GM18505 (cell line): Measurements from ENCODE around the gene KRTAP5-5.
"Not testable (repeated sequence)": the region's sequence is repeated elsewhere in the genome, so short reads cannot be mapped to it uniquely, and the experiment has no call there.

Experiments
- ATAC-seq: cut with Tn5 transposase; IDR thresholded peaks from one replicate; pipeline ENCODE4 v1.9.1; 2021; ENCODE audit not compliant: unreplicated experiment
- POLR2A ChIP-seq: IDR thresholded peaks from 4 replicates; pipeline ENCODE4 v1.6.1; 2011; ENCODE audit warnings: borderline replicate concordance; ENCODE audit not compliant: insufficient read depth, insufficient read length; ENCODE audit errors: extremely low read depth

Gene KRTAP5-5

DNA sequence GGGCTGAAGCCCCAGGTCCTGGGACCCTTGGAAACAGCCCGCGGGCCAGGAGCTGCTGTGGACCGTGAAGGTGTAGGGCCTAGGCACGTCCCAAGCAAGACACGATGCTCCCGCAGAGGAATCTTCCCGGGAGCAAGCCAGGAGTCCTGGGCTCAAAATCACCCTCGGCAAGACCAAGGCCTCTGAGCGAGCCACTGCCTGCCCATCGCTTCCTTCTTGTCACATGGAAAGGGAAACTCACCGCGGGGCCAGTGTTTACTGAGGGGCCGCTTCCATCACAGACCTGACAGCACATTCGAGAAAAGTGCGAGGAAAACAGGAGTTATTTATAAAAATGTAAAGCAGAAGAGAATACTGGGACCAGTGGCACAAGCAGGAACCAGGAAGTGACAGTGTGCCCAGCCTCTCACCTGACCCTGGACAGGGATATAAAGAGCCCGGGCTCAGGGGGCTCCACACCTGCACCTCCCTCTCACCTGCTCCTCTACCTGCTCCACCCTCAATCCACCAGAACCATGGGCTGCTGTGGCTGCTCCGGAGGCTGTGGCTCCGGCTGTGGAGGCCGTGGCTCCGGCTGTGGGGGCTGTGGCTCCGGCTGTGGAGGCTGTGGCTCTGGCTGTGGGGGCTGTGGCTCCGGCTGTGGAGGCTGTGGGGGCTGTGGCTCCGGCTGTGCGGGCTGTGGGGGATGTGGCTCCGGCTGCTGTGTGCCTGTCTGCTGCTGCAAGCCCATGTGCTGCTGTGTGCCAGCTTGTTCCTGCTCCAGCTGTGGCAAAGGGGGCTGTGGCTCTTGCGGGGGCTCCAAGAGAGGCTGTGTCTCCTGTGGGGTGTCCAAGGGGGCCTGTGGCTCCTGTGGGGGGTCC, at the start of gene KRTAP5-5:
Gene KRTAP5-5, plus strand, starts transcription at position 450 of the 860 bp plus-strand sequence. Its CDS starts 66 bp downstream, at position 516.
- no peak for ATAC-seq
- TF ChIP-seq POLR2A: no peak

DNA sequence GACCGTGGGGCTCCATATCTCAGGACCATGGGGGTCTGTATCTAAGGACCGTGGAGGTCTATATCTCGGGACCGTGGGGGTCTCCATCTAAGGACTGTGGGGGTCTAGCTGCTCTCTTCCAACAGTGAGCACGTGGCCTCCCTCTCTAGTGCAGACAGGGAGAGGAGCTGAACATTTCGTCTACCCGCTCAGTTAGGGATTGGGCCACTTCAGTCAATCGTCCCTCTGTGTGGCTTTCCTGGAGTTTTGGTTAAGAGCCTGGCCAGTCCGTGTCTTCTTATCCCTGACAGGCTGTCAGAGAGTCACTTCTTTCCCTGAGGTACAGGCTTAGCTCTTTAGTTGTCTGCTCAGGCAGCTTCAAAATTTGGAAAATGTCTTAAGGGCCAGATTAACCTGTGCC, 47.6 kb upstream of the KRTAP5-5 start:
- no peak for ATAC-seq
- TF ChIP-seq POLR2A: no peak

DNA sequence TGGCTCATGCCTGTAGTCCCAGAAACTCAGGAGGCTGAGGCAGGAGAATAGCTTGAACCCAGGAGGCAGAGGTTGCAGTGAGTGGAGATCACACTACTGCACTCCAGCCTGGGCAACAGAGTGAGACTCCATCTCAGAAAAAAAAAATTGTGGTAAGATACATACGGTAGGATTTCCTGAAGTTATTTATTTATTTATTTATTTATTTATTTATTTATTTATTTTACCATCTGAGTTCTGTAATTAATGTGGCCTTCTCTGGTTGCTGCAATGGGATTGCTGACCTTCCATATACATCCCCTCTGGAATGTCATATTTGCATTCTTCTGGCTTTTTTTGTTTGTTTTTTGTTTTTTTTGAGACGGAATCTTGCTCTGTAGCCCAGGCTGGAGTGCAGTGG, 46.7 kb upstream of the KRTAP5-5 start:
- ATAC-seq: not testable (repeated sequence)

GRCh38 chr11:1584661-1585370, 44.8 kb upstream of the KRTAP5-5 start, which contains the start of gene KRTAP5-1:
Gene KRTAP5-1, minus strand, starts transcription at chr11:1585283. Its CDS starts 34 bp downstream, at chr11:1585249.
- ATAC-seq: not testable (repeated sequence)

GRCh38 chr11:1586699-1587098, 42.9 kb upstream of the KRTAP5-5 start:
- TF ChIP-seq POLR2A: no peak
- ATAC-seq: no peak

DNA sequence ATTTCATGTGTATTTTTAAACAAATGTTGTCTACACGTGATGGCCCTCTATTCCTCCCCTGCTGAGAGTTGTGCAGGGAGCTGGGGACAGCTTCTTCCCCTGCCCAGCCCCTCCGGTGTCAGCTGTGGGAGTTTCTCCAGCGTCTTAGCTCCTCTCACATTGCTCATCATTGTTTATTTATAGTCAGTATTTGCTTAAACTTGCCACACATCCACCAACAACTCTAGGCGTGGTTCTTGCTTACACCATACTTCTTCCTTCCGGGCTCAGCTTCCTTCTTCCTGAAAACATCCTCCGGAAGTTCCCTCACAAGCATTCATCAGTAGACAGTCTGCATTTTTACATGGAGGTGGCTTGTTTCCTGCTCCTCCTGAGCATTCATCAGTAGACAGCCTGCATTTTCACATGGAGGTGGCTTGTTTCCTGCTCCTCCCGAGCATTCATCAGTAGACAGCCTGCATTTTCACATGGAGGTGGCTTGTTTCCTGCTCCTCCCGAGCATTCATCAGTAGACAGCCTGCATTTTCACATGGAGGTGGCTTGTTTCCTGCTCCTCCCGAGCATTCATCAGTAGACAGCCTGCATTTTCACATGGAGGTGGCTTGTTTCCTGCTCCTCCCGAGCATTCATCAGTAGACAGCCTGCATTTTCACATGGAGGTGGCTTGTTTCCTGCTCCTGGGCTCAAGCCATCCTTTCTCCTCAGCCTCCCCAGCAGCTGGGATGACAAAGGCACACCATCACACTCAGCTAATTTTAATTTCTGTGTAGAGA, 40.2 kb upstream of the KRTAP5-5 start:
- ATAC-seq: not testable (repeated sequence)

- ATAC-seq: no peak
- no peak for TF ChIP-seq POLR2A
These were observed 39.6 kb upstream of the KRTAP5-5 start for GRCh38 chr11:1589996-1590395.

DNA sequence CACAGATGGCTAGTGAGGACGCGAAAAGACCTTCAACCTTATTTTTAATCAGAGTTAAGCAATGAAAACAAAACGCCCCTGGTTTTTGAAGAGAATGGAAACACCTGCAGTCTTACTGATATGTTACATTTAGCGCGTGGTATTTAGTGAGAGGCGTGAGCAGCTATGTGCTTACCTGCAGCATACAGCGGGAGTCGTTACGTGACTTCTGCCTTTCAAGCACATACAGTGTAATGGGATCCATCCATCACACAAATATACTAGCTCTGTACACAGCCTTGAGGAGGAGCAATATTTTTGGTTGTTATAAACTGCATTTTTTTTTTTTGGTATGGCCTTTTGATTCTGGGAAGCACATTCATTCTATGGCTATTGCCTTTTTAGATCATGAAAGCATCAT, 36.9 kb upstream of the KRTAP5-5 start:
- no peak for TF ChIP-seq POLR2A

GRCh38 chr11:1595994-1596575, 33.5 kb upstream of the KRTAP5-5 start:
- ATAC-seq: not testable (repeated sequence)

More for the DNA sequence above, 36.9 kb upstream of the KRTAP5-5 start:
- ATAC-seq: no peak

- not testable (repeated sequence) for ATAC-seq
These were observed 32.9 kb upstream of the KRTAP5-5 start for GRCh38 chr11:1596576-1597121.

DNA sequence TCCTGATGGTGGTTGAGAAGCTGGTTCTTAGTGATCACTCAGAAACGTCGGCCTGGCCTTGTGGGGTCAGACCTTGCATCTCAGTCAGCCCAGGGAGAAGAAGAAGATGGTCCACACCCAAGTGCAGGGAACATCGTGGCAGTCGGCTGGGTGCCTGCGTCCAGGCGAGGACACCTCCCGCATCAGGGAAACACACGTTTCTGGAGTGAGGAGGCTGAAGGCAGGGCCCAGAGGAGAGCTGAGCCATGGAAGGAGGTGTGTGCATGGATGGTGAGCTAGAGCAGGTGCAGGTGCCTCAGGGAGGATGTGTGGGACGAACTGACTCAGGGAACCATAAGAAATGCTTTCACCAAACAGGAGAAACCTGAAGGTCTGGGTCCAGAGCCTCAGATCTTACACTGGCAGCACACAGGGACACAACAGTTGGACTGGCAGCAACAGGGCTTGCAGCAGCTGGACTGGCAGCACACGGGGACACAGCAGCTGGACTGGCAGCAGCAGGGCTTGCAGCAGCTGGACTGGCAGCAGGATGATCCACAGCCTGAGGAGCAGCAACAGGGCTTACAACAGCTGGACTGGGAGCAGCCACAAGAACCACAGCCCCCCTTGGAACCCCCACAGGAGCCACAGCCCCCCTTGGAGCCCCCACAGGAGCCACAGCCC, 32.1 kb upstream of the KRTAP5-5 start:
- no peak for ATAC-seq
- no peak for TF ChIP-seq POLR2A

GRCh38 chr11:1597994-1598380, 31.6 kb upstream of the KRTAP5-5 start, which contains the start of gene KRTAP5-2:
Gene KRTAP5-2, minus strand, starts transcription at chr11:1598294. Its CDS starts 44 bp downstream, at chr11:1598250.
- no peak for TF ChIP-seq POLR2A
- ATAC-seq: no peak

GRCh38 chr11:1598406-1598805, 31.2 kb upstream of the KRTAP5-5 start:
- not testable (repeated sequence) for ATAC-seq
